Gastroesophageal sphincter (tissue), 4 donors: ENCODE data around the gene LGR4. TPM values are rescaled to one million over a fixed set of nuclear protein-coding genes. Genes with fewer than 3 reads are reported as not detected.

Experiments
- ATAC-seq: fragments of 150-250 bp; one replicate; pipeline ENCODE4 v1.9.1; 2016; ENCODE audit warnings: mild to moderate bottlenecking, moderate library complexity
- H3K27ac ChIP-seq, 4 donors: fragments of 200-600 bp; sonication (generic) in 3 of 4; 1 replicate in 3 of 4; 2 replicates in 1 of 4; pipeline ENCODE4 v1.5.1; 2016 to 2019
- H3K27me3 ChIP-seq: fragments of 200-600 bp; sonication (generic); one replicate; pipeline ENCODE4 v1.5.1; 2019
- H3K36me3 ChIP-seq, 2 donors: fragments of 200-600 bp; sonication (generic); one replicate each; pipeline ENCODE4 v1.5.1; 2019; ENCODE audit warnings: control low read depth in 1 of 2
- H3K4me1 ChIP-seq, 3 donors: fragments of 200-600 bp; sonication (generic); 1 replicate in 2 of 3; 2 replicates in 1 of 3; pipeline ENCODE4 v1.5.1; 2016 to 2019; ENCODE audit warnings: control low read depth in 2 of 3
- H3K4me3 ChIP-seq, 2 donors: fragments of 200-600 bp; sonication (generic); one replicate each; pipeline ENCODE4 v1.5.1; 2019; ENCODE audit warnings: mild to moderate bottlenecking in 1 of 2, moderate library complexity in 1 of 2
- H3K9me3 ChIP-seq, 3 donors: fragments of 200-600 bp; sonication (generic); one replicate each; pipeline ENCODE4 v1.5.1; 2017 to 2019; ENCODE audit warnings: control low read depth in 2 of 3
- EP300 ChIP-seq: sonication (generic); formaldehyde crosslinking; IDR thresholded peaks from one replicate; pipeline ENCODE4 v1.6.1; 2017; ENCODE audit warnings: antibody characterized with exemption, mild to moderate bottlenecking
- POLR2A ChIP-seq, 2 donors: fragments of 450-650 bp; IDR thresholded peaks; one replicate each; pipeline ENCODE4 v1.6.1; 2017; ENCODE audit warnings: antibody characterized with exemption in 2 of 2, mild to moderate bottlenecking in 2 of 2, moderate library complexity in 1 of 2
- POLR2AphosphoS5 ChIP-seq: sonication (generic); formaldehyde crosslinking; IDR thresholded peaks from one replicate; pipeline ENCODE4 v1.6.1; 2017; ENCODE audit warnings: antibody characterized with exemption
- whole genome bisulfite sequencing, 2 donors: methylation state at CpG; one replicate each; pipeline ENCODE4 v1.1.5; 2018; ENCODE audit warnings: low coverage in 1 of 2; 5-methylcytosine and 5-hydroxymethylcytosine counted together
- total RNA-seq, 4 donors: library from RNA; depleted of rRNA; stranded (reverse); fragments of >200 nt; gene quantifications; one replicate each; pipeline ENCODE4 v1.1.0, GENCODE V29; 2016
- TF ChIP-seq, protein P1 (sequence below), 4 experiments: fragments of 200-600 bp in 2 of 4; fragments of 450-650 bp in 2 of 4; sonication (generic) in 1 of 4; IDR thresholded peaks; one replicate each; pipeline ENCODE4 v1.5.1; 2017 to 2019; ENCODE audit warnings: antibody characterized with exemption in 4 of 4, mild to moderate bottlenecking in 2 of 4, moderate library complexity in 2 of 4

LGR4 gene
- total RNA-seq, 4 donors from 2014 or later = 21.0 to 35.9 (median 31.8) TPM

- WGBS, 2 donors = 0 to 5% methylated on average over 8 to 11 of the region's 60 CpGs
- Histone ChIP-seq H3K9me3 (no peaks in the 10 kb centered on the region), H3K27me3 (no peaks in the 10 kb centered on the region), H3K27ac (peak within 1 kb of the TSS; percentile 89 to 95 (median 92)), H3K4me1 (peaks cover 8 to 56% (median 15%) of the 10 kb centered on the region in 3 donors), H3K36me3 (peaks cover 0 to 12% of the 10 kb centered on the region in 2 donors), H3K4me3 (peak within 1 kb of the TSS; percentile 66 to 75)
- TF ChIP-seq EP300 = no peak
- peak; percentile 84 to 88 for TF ChIP-seq POLR2A (IDR thresholded peaks at IDR 0.05)
- TF ChIP-seq, protein P1, sequence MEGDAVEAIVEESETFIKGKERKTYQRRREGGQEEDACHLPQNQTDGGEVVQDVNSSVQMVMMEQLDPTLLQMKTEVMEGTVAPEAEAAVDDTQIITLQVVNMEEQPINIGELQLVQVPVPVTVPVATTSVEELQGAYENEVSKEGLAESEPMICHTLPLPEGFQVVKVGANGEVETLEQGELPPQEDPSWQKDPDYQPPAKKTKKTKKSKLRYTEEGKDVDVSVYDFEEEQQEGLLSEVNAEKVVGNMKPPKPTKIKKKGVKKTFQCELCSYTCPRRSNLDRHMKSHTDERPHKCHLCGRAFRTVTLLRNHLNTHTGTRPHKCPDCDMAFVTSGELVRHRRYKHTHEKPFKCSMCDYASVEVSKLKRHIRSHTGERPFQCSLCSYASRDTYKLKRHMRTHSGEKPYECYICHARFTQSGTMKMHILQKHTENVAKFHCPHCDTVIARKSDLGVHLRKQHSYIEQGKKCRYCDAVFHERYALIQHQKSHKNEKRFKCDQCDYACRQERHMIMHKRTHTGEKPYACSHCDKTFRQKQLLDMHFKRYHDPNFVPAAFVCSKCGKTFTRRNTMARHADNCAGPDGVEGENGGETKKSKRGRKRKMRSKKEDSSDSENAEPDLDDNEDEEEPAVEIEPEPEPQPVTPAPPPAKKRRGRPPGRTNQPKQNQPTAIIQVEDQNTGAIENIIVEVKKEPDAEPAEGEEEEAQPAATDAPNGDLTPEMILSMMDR (IDR thresholded peaks at IDR 0.05) = peak in 1 of 4 experiments; percentile 33
- TF ChIP-seq POLR2AphosphoS5 = peak; percentile 94
- peak; percentile 97 for ATAC-seq
These were observed 33.9 kb upstream of the LGR4 start, which contains the start of gene LIN7C for GRCh38 chr11:27506200-27507182. Gene LIN7C, minus strand, starts transcription at chr11:27506769. Its CDS starts 17 bp downstream, at chr11:27506752.

DNA sequence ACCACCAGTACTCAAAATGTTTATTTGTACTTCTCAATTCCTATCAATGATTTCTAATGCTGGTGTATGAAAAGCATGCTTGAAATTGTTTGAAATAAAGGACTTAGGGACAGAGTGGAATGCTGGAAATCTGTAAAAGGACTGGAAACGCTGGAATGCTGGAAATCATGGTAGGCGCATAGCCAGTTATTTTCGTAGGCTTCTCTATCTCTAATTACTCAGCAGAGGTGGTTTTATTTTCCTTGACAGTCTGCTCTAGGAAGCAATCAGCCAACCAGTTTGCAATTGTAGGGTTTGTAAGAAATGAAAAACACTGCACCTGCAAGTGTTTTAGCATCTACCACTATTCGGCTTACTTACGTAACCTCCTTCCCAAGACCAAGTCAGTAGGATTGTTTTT is 33.2 kb upstream of the LGR4 start:
- 3 to 8% methylated on average over 5 of the region's 5 CpGs for WGBS, 2 donors
- no peak for ATAC-seq

DNA sequence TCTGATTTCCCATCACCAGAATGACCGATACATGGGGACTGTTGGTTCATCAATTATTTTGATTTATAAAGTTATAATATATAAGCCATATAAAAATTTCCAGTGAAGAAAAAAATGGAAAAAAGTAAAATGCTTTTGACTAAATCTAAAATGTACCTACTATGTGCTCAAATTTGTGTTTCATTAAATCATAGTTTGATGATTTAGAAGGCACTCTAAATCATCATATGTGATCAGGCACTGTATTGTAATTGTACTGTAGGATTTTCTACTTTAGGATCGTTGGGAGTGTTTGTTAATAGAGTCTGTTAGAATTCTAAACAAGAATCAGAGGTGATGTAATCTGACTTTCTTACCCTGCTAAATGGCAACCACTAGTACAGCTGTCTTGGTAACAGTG is 31.6 kb upstream of the LGR4 start:
- 18 to 61% methylated on average over 1 to 2 of the region's 2 CpGs for WGBS, 2 donors
- H3K9me3 ChIP-seq = no peaks in the 10 kb centered on the region
- no peak overlapping the region for H3K4me3 ChIP-seq
- peaks cover 8 to 61% (median 15%) of the 10 kb centered on the region in 3 donors for H3K4me1 ChIP-seq
- no peak overlapping the region for H3K27ac ChIP-seq
- no peak for TF ChIP-seq EP300
- TF ChIP-seq POLR2AphosphoS5 = no peak
- TF ChIP-seq, protein P1 (IDR thresholded peaks at IDR 0.05) = no peak
- no peak for TF ChIP-seq POLR2A (IDR thresholded peaks at IDR 0.05)
- ATAC-seq = no peak
- peaks cover 3 to 35% of the 10 kb centered on the region in 2 donors for H3K36me3 ChIP-seq
- no peaks in the 10 kb centered on the region for H3K27me3 ChIP-seq

More for the DNA sequence above, 33.2 kb upstream of the LGR4 start:
- no peaks in the 10 kb centered on the region for H3K9me3 ChIP-seq
- H3K36me3 ChIP-seq = peaks cover 2 to 19% of the 10 kb centered on the region in 2 donors
- no peaks in the 10 kb centered on the region for H3K27me3 ChIP-seq
- TF ChIP-seq POLR2A (IDR thresholded peaks at IDR 0.05) = no peak
- TF ChIP-seq EP300 = no peak
- TF ChIP-seq, protein P1 (IDR thresholded peaks at IDR 0.05) = no peak
- TF ChIP-seq POLR2AphosphoS5 = no peak
- H3K4me1 ChIP-seq = peaks cover 8 to 56% (median 15%) of the 10 kb centered on the region in 3 donors
- peak overlapping the region; percentile 89 to 95 (median 92) for H3K27ac ChIP-seq
- H3K4me3 ChIP-seq = peak overlapping the region; percentile 66 to 75

GRCh38 chr11:27501100-27501499 is 28.5 kb upstream of the LGR4 start:
- ATAC-seq = no peak
- H3K4me3 ChIP-seq = no peak overlapping the region
- peaks cover 6 to 53% of the 10 kb centered on the region in 2 donors for H3K36me3 ChIP-seq
- TF ChIP-seq EP300 = no peak
- TF ChIP-seq, protein P1 (IDR thresholded peaks at IDR 0.05) = no peak
- no peak for TF ChIP-seq POLR2AphosphoS5
- TF ChIP-seq POLR2A (IDR thresholded peaks at IDR 0.05) = no peak
- H3K4me1 ChIP-seq = peaks cover 10 to 67% (median 21%) of the 10 kb centered on the region in 3 donors
- no peaks in the 10 kb centered on the region for H3K9me3 ChIP-seq
- no peaks in the 10 kb centered on the region for H3K27me3 ChIP-seq
- no peak overlapping the region for H3K27ac ChIP-seq
